Type B pancreatic cell (in vitro differentiated cells): ENCODE data around the gene LMX1A. TPM values are rescaled to one million over a fixed set of nuclear protein-coding genes. Genes with fewer than 3 reads are reported as not detected.

ENCODE experiments used
- DNase-seq: peaks from one replicate; pipeline ENCODE4 v3.0.0; 2021; ENCODE audit warnings: mixed read lengths; ENCODE audit not compliant: unreplicated experiment; ENCODE audit errors: extremely low spot score
- H3K27ac Mint-ChIP-seq: 2 replicates; pipeline ENCODE4 v1.8.0; 2021; ENCODE audit warnings: mild to moderate bottlenecking, mixed read lengths
- H3K27me3 Mint-ChIP-seq: 2 replicates; pipeline ENCODE4 v1.8.0; 2021; ENCODE audit warnings: mixed read lengths
- H3K36me3 Mint-ChIP-seq: 2 replicates; pipeline ENCODE4 v1.8.0; 2021; ENCODE audit warnings: mixed read lengths
- H3K4me1 Mint-ChIP-seq: one replicate; pipeline ENCODE4 v1.8.0; 2021; ENCODE audit warnings: mixed read lengths; ENCODE audit not compliant: unreplicated experiment
- H3K4me3 Mint-ChIP-seq: 2 replicates; pipeline ENCODE4 v1.8.0; 2021; ENCODE audit warnings: mild to moderate bottlenecking, mixed read lengths
- H3K9me3 Mint-ChIP-seq: 2 replicates; pipeline ENCODE4 v1.8.0; 2021; ENCODE audit warnings: mixed read lengths
- total RNA-seq: library from RNA; stranded (reverse); gene quantifications from 2 replicates; pipeline ENCODE4 v1.2.1, GENCODE V29; 2021; ENCODE audit warnings: low replicate concordance
- TF ChIP-seq, protein P1 (sequence below): fragments of 200-600 bp; sonication (generic); conservative IDR thresholded peaks from 2 replicates; pipeline ENCODE4 v1.5.0; 2021; ENCODE audit warnings: antibody characterized with exemption, mild to moderate bottlenecking

Gene LMX1A
- total RNA-seq, 1 donor from 2014 or later: 34.4 TPM

DNA sequence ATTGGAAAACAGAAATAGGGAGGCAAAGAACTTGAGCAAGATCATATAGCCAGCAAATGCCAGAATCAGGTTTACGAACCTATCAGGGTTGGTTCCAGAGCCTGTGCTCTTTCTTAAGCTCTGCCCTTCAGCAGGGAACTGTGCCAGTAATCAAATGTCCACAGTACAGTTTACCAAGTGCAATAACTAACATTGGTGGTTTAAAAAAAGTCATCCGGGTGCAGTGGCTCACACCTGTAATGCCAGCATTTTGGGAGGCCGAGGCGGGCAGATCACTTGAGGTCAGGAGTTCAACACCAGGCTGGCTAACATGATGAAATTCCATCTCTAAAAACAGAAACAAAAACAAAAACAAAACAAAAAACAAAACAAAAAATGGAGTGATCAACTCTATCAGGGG lies 182.7 kb downstream of the LMX1A start:
- Mint-ChIP-seq H3K36me3 (no peaks in the 10 kb centered on the region), H3K27me3 (peaks cover 12% of the 10 kb centered on the region), H3K4me1 (peaks cover 10% of the 10 kb centered on the region), H3K27ac (no peak overlapping the region), H3K4me3 (no peak overlapping the region), H3K9me3 (no peaks in the 10 kb centered on the region)
- TF ChIP-seq, protein P1, sequence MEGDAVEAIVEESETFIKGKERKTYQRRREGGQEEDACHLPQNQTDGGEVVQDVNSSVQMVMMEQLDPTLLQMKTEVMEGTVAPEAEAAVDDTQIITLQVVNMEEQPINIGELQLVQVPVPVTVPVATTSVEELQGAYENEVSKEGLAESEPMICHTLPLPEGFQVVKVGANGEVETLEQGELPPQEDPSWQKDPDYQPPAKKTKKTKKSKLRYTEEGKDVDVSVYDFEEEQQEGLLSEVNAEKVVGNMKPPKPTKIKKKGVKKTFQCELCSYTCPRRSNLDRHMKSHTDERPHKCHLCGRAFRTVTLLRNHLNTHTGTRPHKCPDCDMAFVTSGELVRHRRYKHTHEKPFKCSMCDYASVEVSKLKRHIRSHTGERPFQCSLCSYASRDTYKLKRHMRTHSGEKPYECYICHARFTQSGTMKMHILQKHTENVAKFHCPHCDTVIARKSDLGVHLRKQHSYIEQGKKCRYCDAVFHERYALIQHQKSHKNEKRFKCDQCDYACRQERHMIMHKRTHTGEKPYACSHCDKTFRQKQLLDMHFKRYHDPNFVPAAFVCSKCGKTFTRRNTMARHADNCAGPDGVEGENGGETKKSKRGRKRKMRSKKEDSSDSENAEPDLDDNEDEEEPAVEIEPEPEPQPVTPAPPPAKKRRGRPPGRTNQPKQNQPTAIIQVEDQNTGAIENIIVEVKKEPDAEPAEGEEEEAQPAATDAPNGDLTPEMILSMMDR: no peak
- no peak for DNase-seq

DNA sequence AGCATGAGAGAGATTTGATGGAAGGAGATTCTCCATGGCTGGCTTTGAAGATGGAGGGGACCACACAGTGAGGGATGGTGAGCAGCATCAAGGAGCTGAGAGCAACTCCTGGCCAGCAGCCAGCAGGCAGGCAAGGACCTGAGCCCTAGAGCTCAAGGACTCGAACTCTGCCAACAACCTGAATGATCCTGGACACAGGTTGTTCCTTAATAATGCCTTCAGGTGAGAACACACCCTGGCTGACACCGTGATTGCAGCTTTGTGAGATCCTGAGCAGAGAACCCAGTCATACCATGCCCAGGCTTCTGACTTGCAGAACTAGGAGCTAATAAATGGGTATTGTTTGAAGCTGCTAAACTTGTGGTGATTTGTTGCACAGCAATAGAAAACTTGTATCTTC lies 183.1 kb downstream of the LMX1A start:
- no peaks in the 10 kb centered on the region for H3K9me3 Mint-ChIP-seq
- no peak overlapping the region for H3K27ac Mint-ChIP-seq
- H3K4me1 Mint-ChIP-seq: peaks cover 14% of the 10 kb centered on the region
- H3K36me3 Mint-ChIP-seq: no peaks in the 10 kb centered on the region
- DNase-seq: no peak
- peaks cover 13% of the 10 kb centered on the region for H3K27me3 Mint-ChIP-seq
- TF ChIP-seq, protein P1: no peak
- H3K4me3 Mint-ChIP-seq: no peak overlapping the region

DNA sequence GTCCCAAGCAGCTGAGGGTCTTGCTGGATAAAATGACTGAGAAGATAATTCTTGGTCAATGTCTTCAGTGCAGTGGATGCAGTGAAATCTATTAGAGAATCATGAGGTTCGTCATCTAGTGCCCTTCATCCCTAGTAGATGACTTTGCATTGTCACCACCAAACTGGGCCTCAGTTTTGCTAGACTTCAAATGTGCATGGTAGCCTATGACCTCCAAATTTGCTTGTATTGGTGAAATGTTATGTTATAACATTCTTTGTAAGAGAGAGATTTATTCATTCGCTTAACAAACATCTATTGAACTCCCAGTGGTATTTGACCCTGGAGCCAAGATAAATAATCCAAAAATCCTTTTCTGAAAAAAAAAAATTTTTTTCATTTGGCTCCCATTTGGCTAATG lies 183.8 kb downstream of the LMX1A start:
- H3K27me3 Mint-ChIP-seq: peaks cover 17% of the 10 kb centered on the region
- TF ChIP-seq, protein P1: no peak

DNA sequence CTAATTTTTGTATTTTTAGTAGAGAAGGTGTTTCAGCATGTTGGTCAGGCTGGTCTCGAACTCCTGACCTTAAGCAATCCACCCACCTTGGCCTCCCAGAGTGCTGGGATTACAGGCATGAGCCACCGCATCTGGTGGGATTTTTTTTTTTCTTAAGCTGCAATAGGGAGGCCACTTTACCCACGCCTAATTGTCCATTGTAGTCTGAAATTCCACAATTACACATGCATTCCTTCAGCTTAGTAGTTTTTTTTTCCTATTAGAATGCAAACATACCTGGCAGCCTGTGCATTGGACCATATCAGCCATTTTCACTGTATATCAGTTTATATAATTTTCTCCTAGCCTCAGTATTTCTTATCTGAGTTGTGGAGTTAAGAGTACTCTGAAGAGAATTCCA lies 186.8 kb downstream of the LMX1A start:
- no peak for DNase-seq
- TF ChIP-seq, protein P1: no peak
- peak overlapping the region; percentile 63 for H3K27ac Mint-ChIP-seq
- H3K9me3 Mint-ChIP-seq: no peaks in the 10 kb centered on the region
- peaks cover 14% of the 10 kb centered on the region for H3K4me1 Mint-ChIP-seq
- H3K36me3 Mint-ChIP-seq: no peaks in the 10 kb centered on the region
- no peak overlapping the region for H3K4me3 Mint-ChIP-seq
- H3K27me3 Mint-ChIP-seq: peaks cover 24% of the 10 kb centered on the region

More for the DNA sequence above, 183.8 kb downstream of the LMX1A start:
- no peak overlapping the region for H3K27ac Mint-ChIP-seq
- H3K4me3 Mint-ChIP-seq: no peak overlapping the region
- H3K9me3 Mint-ChIP-seq: no peaks in the 10 kb centered on the region
- peaks cover 14% of the 10 kb centered on the region for H3K4me1 Mint-ChIP-seq
- H3K36me3 Mint-ChIP-seq: no peaks in the 10 kb centered on the region
- no peak for DNase-seq

DNA sequence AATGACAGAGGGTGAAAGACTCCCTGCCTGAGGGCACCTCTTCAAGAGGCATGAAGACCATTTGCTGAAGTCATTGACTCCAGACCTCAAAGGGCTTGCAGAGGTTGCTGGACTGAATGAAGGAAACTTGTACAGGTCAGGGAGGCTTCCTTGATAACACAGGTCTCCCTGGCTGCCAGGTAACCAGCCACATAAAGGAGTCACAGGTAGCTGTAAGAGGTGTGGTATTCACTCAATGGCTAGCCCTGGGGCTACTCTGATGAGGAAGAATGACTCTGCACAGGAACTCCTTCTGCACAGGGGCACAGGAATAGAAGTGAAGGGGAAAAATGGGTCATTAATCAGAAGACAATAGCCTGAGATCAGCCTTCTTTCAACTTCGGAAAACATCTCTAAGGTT lies 187.5 kb downstream of the LMX1A start:
- peak overlapping the region; percentile 63 for H3K27ac Mint-ChIP-seq
- H3K27me3 Mint-ChIP-seq: peaks cover 28% of the 10 kb centered on the region

More for the DNA sequence above, 187.5 kb downstream of the LMX1A start:
- Mint-ChIP-seq H3K4me1 (peaks cover 9% of the 10 kb centered on the region), H3K9me3 (no peaks in the 10 kb centered on the region), H3K36me3 (no peaks in the 10 kb centered on the region), H3K4me3 (no peak overlapping the region)
- TF ChIP-seq, protein P1: no peak
- DNase-seq: no peak
